ENCODE measurements around the gene GIMAP2.
"Not testable (repeated sequence)": the region's sequence is repeated elsewhere in the genome, so short reads cannot be mapped to it uniquely, and the experiment has no call there.

GIMAP2 gene

GRCh38 chr7:150685219-150686029 is at the start of gene GIMAP2:
TSS of gene GIMAP2 (plus strand) at chr7:150685706. CDS start at chr7:150687060, 1,354 bp downstream.
- DNase-seq, result no peak

GRCh38 chr7:150641854-150642253 is 43.7 kb upstream of the GIMAP2 start:
- DNase-seq, result no peak

GRCh38 chr7:150642926-150643325 is 42.6 kb upstream of the GIMAP2 start:
- DNase-seq, result no peak

- DNase-seq, result no peak
Measured at GRCh38 chr7:150645259-150646020, 40.1 kb upstream of the GIMAP2 start.

GRCh38 chr7:150648353-150649079 is 37.0 kb upstream of the GIMAP2 start:
- DNase-seq, result no peak

- DNase-seq, result no peak
Measured at GRCh38 chr7:150649080-150649385, 36.5 kb upstream of the GIMAP2 start.

GRCh38 chr7:150654692-150655091 is 30.8 kb upstream of the GIMAP2 start:
- no peak for DNase-seq

GRCh38 chr7:150656047-150656446 is 29.5 kb upstream of the GIMAP2 start:
- no peak for DNase-seq

GRCh38 chr7:150657526-150657925 is 28.0 kb upstream of the GIMAP2 start:
- DNase-seq, result no peak

GRCh38 chr7:150660939-150661613 is 24.4 kb upstream of the GIMAP2 start:
- DNase-seq, result no peak

- not testable (repeated sequence) for DNase-seq
Measured at GRCh38 chr7:150662821-150663220, 22.7 kb upstream of the GIMAP2 start.

GRCh38 chr7:150663802-150664494 is 21.6 kb upstream of the GIMAP2 start:
- DNase-seq, result no peak

- DNase-seq, result no peak
Measured at GRCh38 chr7:150665089-150665748, 20.3 kb upstream of the GIMAP2 start.

- DNase-seq, result no peak
Measured at GRCh38 chr7:150665896-150666295, 19.6 kb upstream of the GIMAP2 start.

GRCh38 chr7:150666412-150666811 is 19.1 kb upstream of the GIMAP2 start:
- DNase-seq, result no peak

GRCh38 chr7:150668472-150668911 is 17.0 kb upstream of the GIMAP2 start:
- DNase-seq, result no peak

GRCh38 chr7:150668977-150669376 is 16.5 kb upstream of the GIMAP2 start:
- no peak for DNase-seq

- DNase-seq, result not testable (repeated sequence)
Measured at GRCh38 chr7:150671798-150672585, 13.5 kb upstream of the GIMAP2 start.

- no peak for DNase-seq
Measured at GRCh38 chr7:150675714-150676113, 9.8 kb upstream of the GIMAP2 start.

GRCh38 chr7:150676276-150676675 is 9.2 kb upstream of the GIMAP2 start:
- DNase-seq, result not testable (repeated sequence)

- DNase-seq, result not testable (repeated sequence)
Measured at GRCh38 chr7:150676854-150677253, 8.7 kb upstream of the GIMAP2 start.

Measured in DMS79 (cell line).